ENCODE measurements around the gene MX2. TPM values are rescaled to one million over a fixed set of nuclear protein-coding genes. Genes with fewer than 3 reads are reported as not detected.

MX2 gene
- total and polyA plus RNA-seq, 2 donors (not counting 1 experiment from before 2014, with no cell fraction given), result 51.2 to 64.3 TPM

- H3K9me3 ChIP-seq (ENCODE audit: control extremely low read depth in 1 of 3, control insufficient read depth in 2 of 3, insufficient read depth in 1 of 3, low read length in 2 of 3), result peaks cover 0 to 12% (median 0%) of the 10 kb centered on the region in 3 donors
- H3K79me2 ChIP-seq (ENCODE audit: control insufficient read depth, insufficient read depth, low read length), result peaks cover 39% of the 10 kb centered on the region
- H3K4me1 ChIP-seq (ENCODE audit: control insufficient read depth in 2 of 2, insufficient read depth in 2 of 2, low read length in 2 of 2), result no peaks in the 10 kb centered on the region
- no peak overlapping the region for H3K4me3 ChIP-seq (ENCODE audit: control extremely low read depth in 1 of 5, extremely low read depth in 1 of 5, insufficient read depth in 1 of 5, low read depth in 2 of 5, low read length in 4 of 5)
- intact Hi-C loops (cut with micrococcal nuclease), result no loop called here
- H3K4me2 ChIP-seq (replicated peaks; ENCODE audit: low read depth, low read length, poor library complexity, severe bottlenecking), result no peak overlapping the region
- H4K20me1 ChIP-seq (ENCODE audit: control insufficient read depth, insufficient read depth, low read length, poor library complexity, severe bottlenecking), result peaks cover 24% of the 10 kb centered on the region
- DNase-seq (no peak), ATAC-seq (ENCODE audit: low read depth) (no peak)
- H3K9ac ChIP-seq (ENCODE audit: low read length), result no peak overlapping the region
- H3K36me3 ChIP-seq (replicated peaks in 1 of 2; ENCODE audit: control extremely low read depth in 1 of 2, control insufficient read depth in 1 of 2, extremely low read depth in 1 of 2, insufficient read depth in 2 of 2, low read length in 1 of 2), result peaks cover 3 to 65% of the 10 kb centered on the region in 2 experiments
- 96% methylated on average over 15 of the region's 16 CpGs for WGBS (ENCODE audit: insufficient coverage)
- no peak for TF ChIP-seq CTCF (IDR thresholded peaks at IDR 0.05)
- TF ChIP-seq EZH2 (IDR thresholded peaks at IDR 0.05; ENCODE audit: borderline replicate concordance, insufficient read depth, low read depth, low read length, poor library complexity, severe bottlenecking), result no peak
- CTCF ChIA-PET, result interaction anchor here (2.5 kb wide), 1 partner anchor 9 kb away, joined by 10 read pairs; no protein-coding TSS in a partner anchor
- POLR2A ChIA-PET, result no interaction called here
- H3K27me3 ChIP-seq (replicated peaks in 1 of 4; ENCODE audit: control extremely low read depth in 1 of 4, control insufficient read depth in 3 of 4, insufficient read depth in 4 of 4, low read length in 3 of 4), result no peaks in the 10 kb centered on the region
- Mint-ChIP-seq H3K9me3 (ENCODE audit: insufficient read depth) (no peaks in the 10 kb centered on the region), H3K27me3 (no peaks in the 10 kb centered on the region), H3K4me1 (peaks cover 4% of the 10 kb centered on the region), H3K4me3 (no peak overlapping the region), H3K27ac (no peak overlapping the region)
- no peak overlapping the region for H3K27ac ChIP-seq (ENCODE audit: low read length in 2 of 2)
- H2AFZ ChIP-seq (ENCODE audit: insufficient read depth, low read depth, low read length, poor library complexity, severe bottlenecking), result no peak overlapping the region
Measured at GRCh38 chr21:41377715-41378114, 15.9 kb downstream of the MX2 start.

GRCh38 chr21:41378849-41379248, 17.0 kb downstream of the MX2 start:
- Histone ChIP-seq H3K79me2 (ENCODE audit: control insufficient read depth, insufficient read depth, low read length) (peaks cover 28% of the 10 kb centered on the region), H2AFZ (ENCODE audit: insufficient read depth, low read depth, low read length, poor library complexity, severe bottlenecking) (no peak overlapping the region), H3K4me3 (ENCODE audit: control extremely low read depth in 1 of 5, extremely low read depth in 1 of 5, insufficient read depth in 1 of 5, low read depth in 2 of 5, low read length in 4 of 5) (no peak overlapping the region), H3K36me3 (replicated peaks in 1 of 2; ENCODE audit: control extremely low read depth in 1 of 2, control insufficient read depth in 1 of 2, extremely low read depth in 1 of 2, insufficient read depth in 2 of 2, low read length in 1 of 2) (peaks cover 3 to 68% of the 10 kb centered on the region in 2 experiments), H3K4me1 (ENCODE audit: control insufficient read depth in 2 of 2, insufficient read depth in 2 of 2, low read length in 2 of 2) (no peaks in the 10 kb centered on the region), H3K9ac (ENCODE audit: low read length) (no peak overlapping the region), H3K9me3 (ENCODE audit: control extremely low read depth in 1 of 3, control insufficient read depth in 2 of 3, insufficient read depth in 1 of 3, low read length in 2 of 3) (peaks cover 0 to 12% (median 0%) of the 10 kb centered on the region in 3 donors), H4K20me1 (ENCODE audit: control insufficient read depth, insufficient read depth, low read length, poor library complexity, severe bottlenecking) (peaks cover 24% of the 10 kb centered on the region), H3K27ac (ENCODE audit: low read length in 2 of 2) (no peak overlapping the region), H3K4me2 (replicated peaks; ENCODE audit: low read depth, low read length, poor library complexity, severe bottlenecking) (no peak overlapping the region), H3K27me3 (replicated peaks in 1 of 4; ENCODE audit: control extremely low read depth in 1 of 4, control insufficient read depth in 3 of 4, insufficient read depth in 4 of 4, low read length in 3 of 4) (no peaks in the 10 kb centered on the region)
- Mint-ChIP-seq H3K4me1 (peaks cover 4% of the 10 kb centered on the region), H3K27me3 (no peaks in the 10 kb centered on the region), H3K27ac (no peak overlapping the region), H3K9me3 (ENCODE audit: insufficient read depth) (no peaks in the 10 kb centered on the region), H3K4me3 (no peak overlapping the region)
- intact Hi-C loops (cut with micrococcal nuclease), result no loop called here
- ATAC-seq (ENCODE audit: low read depth) (no peak), DNase-seq (no peak)
- TF ChIP-seq EZH2 (IDR thresholded peaks at IDR 0.05; ENCODE audit: borderline replicate concordance, insufficient read depth, low read depth, low read length, poor library complexity, severe bottlenecking) (no peak), CTCF (IDR thresholded peaks at IDR 0.05) (no peak)
- 88% methylated on average over 6 of the region's 8 CpGs for WGBS (ENCODE audit: insufficient coverage)
- CTCF ChIA-PET, result interaction anchor here (0.5 to 2.5 kb wide), 3 partner anchors 10 to 210 kb away, joined by 3 to 10 read pairs (median 3); no protein-coding TSS in a partner anchor
- POLR2A ChIA-PET, result no interaction called here

Data from B cell (primary cell).